CD4-positive, alpha-beta T cell treated with Interleukin-15 for 1 hour (primary cell): ENCODE results near the gene TMEM145.
"Not testable (repeated sequence)": the region's sequence is repeated elsewhere in the genome, so short reads cannot be mapped to it uniquely, and the experiment has no call there.

Experiments used
- DNase-seq: peaks from one replicate; pipeline ENCODE4 v3.0.0-alpha.2; 2020

The TMEM145 gene

GRCh38 chr19:42339126-42339860, 26.2 kb downstream of the TMEM145 start:
- not testable (repeated sequence) for DNase-seq

- DNase-seq, result not testable (repeated sequence)
These were observed 26.8 kb downstream of the TMEM145 start for GRCh38 chr19:42339922-42340321.

GRCh38 chr19:42343344-42344110, 30.4 kb downstream of the TMEM145 start:
- DNase-seq, result no peak

- DNase-seq, result no peak
These were observed 31.3 kb downstream of the TMEM145 start for GRCh38 chr19:42344336-42344893.

GRCh38 chr19:42345191-42345812, 32.2 kb downstream of the TMEM145 start:
- DNase-seq, result no peak

GRCh38 chr19:42348211-42348610, 35.1 kb downstream of the TMEM145 start:
- no peak for DNase-seq

- DNase-seq, result no peak
These were observed 36.4 kb downstream of the TMEM145 start for GRCh38 chr19:42349378-42350107.

- DNase-seq, result no peak
These were observed 37.3 kb downstream of the TMEM145 start for GRCh38 chr19:42350417-42350816.

GRCh38 chr19:42351079-42351735, 38.1 kb downstream of the TMEM145 start:
- no peak for DNase-seq

GRCh38 chr19:42352301-42353259, 39.5 kb downstream of the TMEM145 start:
- DNase-seq, result peak; percentile 46

GRCh38 chr19:42353341-42354015, 40.4 kb downstream of the TMEM145 start:
- DNase-seq, result no peak

GRCh38 chr19:42355896-42356295, 42.8 kb downstream of the TMEM145 start:
- DNase-seq, result no peak

- DNase-seq, result no peak
These were observed 43.6 kb downstream of the TMEM145 start for GRCh38 chr19:42356686-42357085.

- DNase-seq, result no peak
These were observed 44.2 kb downstream of the TMEM145 start for GRCh38 chr19:42357290-42357689.

GRCh38 chr19:42360787-42361544, 47.9 kb downstream of the TMEM145 start:
- DNase-seq, result no peak

- DNase-seq, result no peak
These were observed 48.4 kb downstream of the TMEM145 start for GRCh38 chr19:42361545-42361910.

- DNase-seq, result no peak
These were observed 49.2 kb downstream of the TMEM145 start for GRCh38 chr19:42362342-42362741.

- DNase-seq, result no peak
These were observed 49.9 kb downstream of the TMEM145 start for GRCh38 chr19:42362891-42363440.

GRCh38 chr19:42363614-42364346, 50.7 kb downstream of the TMEM145 start:
- peak; percentile 37 for DNase-seq
